ENCODE results near the gene SPSB2. TPM values are rescaled to one million over a fixed set of nuclear protein-coding genes. Genes with fewer than 3 reads are reported as not detected.
"Not testable (repeated sequence)": the region's sequence is repeated elsewhere in the genome, so short reads cannot be mapped to it uniquely, and the experiment has no call there.

The SPSB2 gene
- total and polyA plus RNA-seq, 9 of the 15 experiments (the other 6 are each of a cell fraction or from before 2014, with no cell fraction given) = 0.10 to 10.6 (median 1.9) TPM

- TF ChIP-seq ZSCAN29 (IDR thresholded peaks at IDR 0.05) (no peak), POLR2H (tag; IDR thresholded peaks at IDR 0.05; ENCODE audit: low read depth) (no peak), STAT5B (CRISPR knock-in tag; IDR thresholded peaks at IDR 0.05) (no peak), PURB (CRISPR knock-in tag; IDR thresholded peaks at IDR 0.05; ENCODE audit: low read depth) (no peak)
Observed at GRCh38 chr12:6887460-6887859, 14.4 kb upstream of the SPSB2 start (continued).

- FAIRE-seq; BruUV-seq (replicated peaks); H3K9me3 ChIP-seq (replicated peaks; ENCODE audit: control insufficient read depth, insufficient read depth, low read depth, low read length); in situ Hi-C loops (cut with MboI); H3K27ac ChIP-seq (ENCODE audit: extremely low read depth, low read depth, low read length); H3K9me1 ChIP-seq (ENCODE audit: control insufficient read depth, insufficient read depth, low read length); H3K9ac ChIP-seq (ENCODE audit: insufficient read depth in 1 of 2, low read depth in 2 of 2, low read length in 2 of 2); intact Hi-C loops (cut with micrococcal nuclease); CTCF ChIA-PET (ENCODE audit: low intra/inter-chr PET ratio); H3K4me3 ChIP-seq; H3K79me2 ChIP-seq (ENCODE audit: control insufficient read depth, insufficient read depth, low read length); DNase-seq (ENCODE audit: extremely low read depth in 1 of 4, low spot score in 3 of 4); H4K20me1 ChIP-seq (replicated peaks; ENCODE audit: control insufficient read depth, insufficient read depth, low read length); H3K4me2 ChIP-seq (ENCODE audit: insufficient read depth, low read length); H3K27me3 ChIP-seq (ENCODE audit: control insufficient read depth in 2 of 2, insufficient read depth in 2 of 2, low read length in 2 of 2); ATAC-seq; H2AFZ ChIP-seq (ENCODE audit: low read depth, low read length); TF ChIP-seq ZNF740 (CRISPR knock-in tag; IDR thresholded peaks at IDR 0.05): not testable (repeated sequence)
- POLR2A ChIA-PET = interaction anchor here (0.6 to 1.7 kb wide), 5 partner anchors 13 to 35 kb away, joined by 3 to 6 read pairs (median 4); partner anchors contain the start of genes SPSB2 and USP5
- 46% methylated on average over 5 of the region's 15 CpGs for WGBS (ENCODE audit: insufficient coverage, low coverage, missing lambda C conversion rate)
- peaks cover 8 to 15% of the 10 kb centered on the region in 2 experiments; a peak in 4 of 5 replicates for H3K4me1 ChIP-seq (replicated peaks in 1 of 2; ENCODE audit: control insufficient read depth in 2 of 2, insufficient read depth in 2 of 2, low read length in 2 of 2)
- peaks cover 14% of the 10 kb centered on the region; the same call in 1 of the 3 replicates for H3K36me3 ChIP-seq (ENCODE audit: control insufficient read depth, insufficient read depth, low read length)
- TF ChIP-seq ZNF592 (IDR thresholded peaks at IDR 0.05) = peak; percentile 83
- 0 out of 2 replicates have a peak, but pooled peaks have one; percentile 38 for TF ChIP-seq CBFA2T3 (IDR thresholded peaks at IDR 0.05)
- TF ChIP-seq NCOR1 (IDR thresholded peaks at IDR 0.05) = 0 out of 2 replicates have a peak, but pooled peaks have one; percentile 5
- TF ChIP-seq ZNF740 (tag; IDR thresholded peaks at IDR 0.05) = 0 out of 4 replicates have a peak, but pooled peaks of 1 of the 2 experiments have one; percentile 29
Observed at GRCh38 chr12:6886206-6886999, 13.3 kb upstream of the SPSB2 start.

Measured in K562 (cell line).